GM11168 (cell line): ENCODE measurements around the gene PAFAH1B1.

Experiments used
- in situ Hi-C: fragments of 300-500 bp; cut with MboI; formaldehyde crosslinking; loops from one replicate; pipeline ENCODE4 v1.12.0; 2022; ENCODE audit warnings: low sequenced_read_pairs; ENCODE audit not compliant: unreplicated experiment

Gene PAFAH1B1

DNA sequence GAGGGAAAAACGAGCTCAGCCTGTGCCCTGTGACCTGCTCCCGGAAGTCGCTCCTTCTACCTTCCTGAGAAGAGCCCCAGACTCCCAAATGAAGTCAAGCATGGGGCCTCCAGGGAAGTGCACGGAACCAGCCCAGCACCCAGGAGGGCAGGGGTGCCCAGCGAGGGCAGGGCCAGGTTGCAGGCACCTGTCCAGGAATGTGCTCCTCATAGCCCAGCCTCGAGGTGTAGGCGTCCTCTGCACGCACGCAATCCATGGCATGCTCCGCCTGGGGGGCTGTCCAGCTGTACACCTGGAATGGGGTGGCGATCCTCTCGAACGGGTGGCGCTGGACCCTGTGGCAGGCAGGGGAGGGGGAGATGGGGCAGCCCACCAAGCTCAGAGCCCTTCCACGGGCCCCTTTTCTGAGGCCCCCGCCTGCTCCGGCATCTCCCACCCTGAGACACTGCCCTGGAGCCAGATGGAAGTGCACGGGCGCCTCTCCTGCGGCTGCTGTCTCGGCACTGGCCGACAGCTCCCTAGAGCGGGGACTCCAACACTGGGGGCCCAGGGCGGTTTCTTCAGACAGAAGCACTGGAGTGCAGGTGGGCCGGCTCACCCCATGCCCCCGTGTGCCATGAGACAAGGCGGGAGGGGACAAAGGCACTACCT is 107.2 kb downstream of the PAFAH1B1 start:
- in situ Hi-C loops = no loop called here

DNA sequence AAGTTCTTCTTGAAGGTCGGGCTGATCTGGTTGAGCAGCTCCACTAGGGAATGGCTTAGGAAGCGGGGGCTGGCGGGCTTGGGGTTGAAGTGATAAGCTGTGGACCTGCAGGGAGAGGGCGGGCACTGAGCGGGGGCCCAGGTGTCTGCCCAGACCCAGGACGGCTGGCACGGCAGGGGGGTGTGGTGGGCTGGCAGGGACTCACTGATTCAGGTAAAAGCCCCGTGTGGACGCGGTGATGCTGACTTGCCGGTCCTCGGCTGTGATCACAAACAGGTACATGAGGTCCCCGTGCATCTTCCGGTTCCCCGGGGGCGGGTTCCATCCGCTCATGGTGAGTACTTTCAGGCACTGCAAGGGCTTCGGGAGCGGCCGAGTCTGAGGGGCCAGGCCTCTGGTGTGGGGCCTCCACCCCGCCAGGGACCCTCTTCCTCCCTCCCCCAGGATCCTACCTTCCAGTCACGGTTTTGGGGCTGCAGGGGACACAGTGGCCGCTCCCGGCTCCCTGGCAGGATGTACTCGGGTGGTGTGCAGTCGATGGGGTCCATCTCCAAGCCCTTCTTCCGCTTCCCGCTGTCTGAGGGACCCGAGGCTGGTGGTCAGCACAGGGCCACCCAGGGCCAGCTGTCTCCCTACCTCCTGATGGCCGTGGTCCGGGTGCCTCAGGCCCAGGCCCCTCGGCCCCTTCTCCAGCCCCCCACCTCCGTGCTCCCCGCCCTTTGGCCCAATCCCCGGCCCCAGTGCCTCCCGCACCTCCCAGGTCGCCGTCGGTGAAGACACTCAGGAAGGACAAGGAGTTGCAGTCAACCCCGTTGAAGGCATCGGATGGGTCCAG is 107.9 kb downstream of the PAFAH1B1 start:
- in situ Hi-C loops = no loop called here

DNA sequence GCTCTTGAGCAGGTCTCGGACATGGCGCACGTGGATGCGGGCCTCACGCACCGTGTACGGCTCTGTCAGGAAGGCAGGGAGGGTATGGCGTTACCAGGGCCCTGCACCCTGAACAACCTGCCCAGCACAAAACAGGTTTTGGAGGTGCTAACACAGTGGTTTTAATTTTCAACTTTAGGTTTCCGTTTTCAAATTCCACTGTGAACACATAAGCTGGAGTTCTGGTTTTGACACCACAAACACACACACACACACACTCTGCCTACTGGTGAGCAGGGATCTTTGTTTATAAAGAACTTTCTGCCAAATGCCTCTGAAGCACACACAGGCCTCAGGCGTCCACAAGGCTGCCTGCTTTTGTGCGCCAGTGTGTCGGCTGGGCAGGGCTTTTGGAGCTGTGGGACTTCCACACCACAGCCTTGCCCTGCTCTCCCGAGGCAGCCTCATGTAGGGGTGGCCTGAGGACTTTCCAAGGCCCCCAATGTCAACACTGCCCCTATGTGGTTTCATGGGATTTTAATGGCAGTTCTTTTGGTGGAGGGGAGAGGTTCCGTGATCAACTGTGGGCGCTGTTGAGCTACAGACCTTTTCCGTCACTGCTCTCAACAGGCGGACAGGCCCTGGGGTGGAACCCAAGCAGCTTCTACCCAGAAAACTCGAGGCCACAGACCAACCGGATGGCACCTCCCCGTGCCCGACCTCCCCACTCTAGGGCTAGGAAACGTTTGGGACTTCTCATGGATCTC is 108.7 kb downstream of the PAFAH1B1 start:
- in situ Hi-C loops = no loop called here

DNA sequence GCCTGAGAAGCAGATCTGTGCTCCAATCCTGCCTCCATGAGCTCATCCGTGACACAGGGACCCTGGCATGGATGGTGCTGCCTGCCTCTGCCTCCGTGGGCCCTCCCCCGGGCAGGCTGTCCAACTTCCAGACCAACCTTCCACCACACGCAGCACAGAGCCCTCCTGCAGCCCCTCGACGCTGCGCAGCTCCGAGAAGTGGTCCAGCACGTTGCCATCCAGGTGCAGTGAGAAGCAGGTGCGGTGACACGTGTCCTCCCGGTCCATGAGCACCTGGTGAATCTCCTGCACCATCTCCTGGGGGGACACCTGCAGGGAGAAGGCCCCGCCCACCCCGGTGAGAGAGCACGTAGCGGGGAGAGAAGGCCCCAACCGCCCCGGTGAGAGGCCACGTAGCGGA is 109.7 kb downstream of the PAFAH1B1 start:
- in situ Hi-C loops = no loop called here

DNA sequence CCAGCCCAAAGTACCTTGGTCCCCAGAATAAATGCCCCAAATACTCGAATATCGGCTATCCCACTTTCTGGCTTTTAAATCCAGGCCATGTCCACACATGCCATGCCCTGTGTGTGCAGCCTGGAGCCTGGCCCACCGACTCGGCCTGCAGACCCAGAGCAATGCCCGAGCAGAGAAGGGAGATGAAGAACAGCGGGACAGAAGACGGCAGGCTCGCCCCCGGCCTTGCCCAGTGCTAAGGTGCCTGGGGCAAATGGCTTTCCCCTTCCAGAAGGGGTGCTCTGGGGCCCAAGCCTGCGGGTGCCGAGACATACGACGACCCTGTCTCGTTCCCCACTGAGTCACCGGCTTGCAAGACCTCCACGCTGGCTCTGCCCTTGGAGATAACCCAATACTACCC is 110.2 kb downstream of the PAFAH1B1 start:
- in situ Hi-C loops = no loop called here

DNA sequence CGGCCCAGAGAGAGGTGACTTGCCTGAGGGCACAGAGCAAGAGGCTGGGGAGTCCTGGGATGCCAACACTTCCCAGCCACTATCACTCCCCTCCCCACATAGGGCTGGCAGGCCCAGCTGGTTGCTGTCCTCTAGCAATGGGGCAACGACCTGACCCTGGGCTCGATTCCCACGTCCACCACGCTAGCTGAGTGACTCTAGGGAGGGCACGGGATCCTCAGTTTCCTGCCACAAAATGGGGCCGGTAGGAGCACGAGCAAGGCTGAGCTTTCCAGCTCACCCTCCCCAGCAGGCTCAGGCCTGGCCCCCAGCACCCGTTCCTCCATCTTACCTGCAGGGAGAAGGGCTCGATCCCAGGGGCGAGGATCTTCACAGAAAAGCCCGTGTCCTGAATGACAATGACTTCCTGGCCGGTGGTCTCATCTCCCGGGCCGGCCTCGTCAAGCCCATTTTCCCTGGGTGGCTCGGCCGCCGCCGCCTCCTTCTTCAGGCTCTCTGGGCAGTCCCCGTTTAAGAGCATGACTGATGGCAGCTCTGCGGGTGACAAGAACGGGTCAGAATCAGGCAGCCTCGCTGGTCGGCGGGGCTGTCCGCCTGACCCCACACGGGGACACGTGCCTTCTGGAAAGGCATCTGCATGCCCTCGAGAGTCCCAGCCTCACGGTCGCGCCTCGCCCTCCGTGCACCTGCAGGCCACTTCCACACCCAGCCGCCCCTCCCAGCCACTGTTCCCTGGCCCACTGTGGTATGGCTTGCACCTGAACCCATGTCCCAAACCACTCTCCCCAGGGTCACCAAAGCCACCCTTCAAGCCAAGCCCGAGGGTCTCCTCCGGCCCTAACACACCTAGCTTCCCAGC is 110.8 kb downstream of the PAFAH1B1 start:
- in situ Hi-C loops = no loop called here

DNA sequence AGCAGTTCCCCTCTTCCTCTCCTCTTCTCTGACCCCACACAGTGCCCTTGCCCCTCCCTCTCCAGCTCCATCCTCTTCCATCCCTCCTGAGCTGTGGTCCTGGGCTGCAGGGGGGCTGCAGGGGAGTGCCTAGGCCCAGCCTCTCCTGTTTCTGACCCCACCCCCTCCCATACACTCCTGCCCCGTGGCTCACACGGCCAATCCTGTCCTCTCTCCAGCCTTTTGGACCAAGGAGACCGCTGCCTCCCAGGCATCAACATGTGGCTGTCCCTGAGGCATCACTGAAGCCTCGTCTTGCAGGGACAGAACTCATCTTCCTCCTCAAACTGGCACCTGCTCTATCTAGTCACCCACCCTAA is 111.4 kb downstream of the PAFAH1B1 start:
- in situ Hi-C loops = no loop called here

DNA sequence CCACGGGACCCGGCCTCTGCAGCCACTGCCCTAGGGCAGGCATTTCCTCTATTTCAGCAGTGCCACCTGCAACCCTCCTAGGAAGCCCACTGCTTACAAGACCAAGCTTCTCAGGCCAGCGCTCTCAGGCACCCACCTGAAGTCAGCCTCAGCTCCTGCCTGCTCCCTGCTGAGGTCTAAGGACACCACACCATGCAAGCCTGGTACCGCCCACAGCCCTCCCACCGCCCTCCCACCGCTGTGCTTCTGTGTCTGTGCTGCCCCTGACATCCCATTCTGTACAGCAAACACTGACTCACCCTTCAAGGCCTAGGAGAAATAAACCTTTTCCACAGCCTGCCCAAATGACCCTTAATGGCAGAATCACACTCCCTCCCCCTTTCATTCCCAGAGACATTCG is 111.8 kb downstream of the PAFAH1B1 start:
- in situ Hi-C loops = no loop called here

DNA sequence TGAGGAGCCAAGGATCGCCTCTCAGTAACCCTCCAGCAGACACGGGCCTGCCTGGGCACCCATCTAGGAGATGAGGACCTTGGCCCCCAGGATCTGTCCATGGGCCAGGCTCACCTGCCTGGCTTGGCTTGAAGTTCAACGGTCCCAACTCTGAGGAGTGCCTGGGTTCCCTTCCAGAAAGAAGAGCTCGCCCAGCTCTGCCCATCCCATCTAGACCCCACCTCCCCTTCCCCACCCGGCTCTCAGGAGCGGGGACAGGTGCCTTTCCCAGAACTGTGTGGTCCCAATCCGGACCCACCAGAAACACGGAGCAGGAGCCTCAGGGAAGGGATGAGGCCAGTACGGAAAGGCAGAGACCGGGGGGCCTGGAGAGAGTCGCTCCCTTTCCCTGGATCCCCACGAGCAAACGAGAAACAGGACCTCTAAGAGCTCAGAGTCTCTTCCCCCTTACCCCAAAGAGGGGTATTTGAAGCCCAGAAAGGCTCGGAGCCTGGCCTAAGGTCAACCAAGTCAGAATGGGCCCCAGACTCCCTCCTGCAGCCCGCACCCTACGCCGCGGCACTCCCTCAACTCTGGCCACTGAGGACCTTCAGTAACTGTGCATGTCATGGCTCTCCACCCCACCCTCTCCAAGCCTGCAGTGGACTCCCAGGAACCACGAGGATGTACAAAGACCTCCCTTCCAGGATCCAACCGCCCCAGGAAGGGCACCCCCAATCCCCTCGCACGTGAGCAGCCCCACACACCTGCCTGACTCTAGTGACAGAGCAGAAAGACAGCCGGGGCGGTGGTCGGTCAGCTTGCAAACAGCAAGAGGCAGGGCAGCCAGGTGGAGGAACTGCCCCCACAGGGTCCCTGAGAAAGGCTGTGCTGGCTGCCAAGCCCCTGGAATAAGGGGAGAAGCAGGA is 112.7 kb downstream of the PAFAH1B1 start:
- in situ Hi-C loops = no loop called here

DNA sequence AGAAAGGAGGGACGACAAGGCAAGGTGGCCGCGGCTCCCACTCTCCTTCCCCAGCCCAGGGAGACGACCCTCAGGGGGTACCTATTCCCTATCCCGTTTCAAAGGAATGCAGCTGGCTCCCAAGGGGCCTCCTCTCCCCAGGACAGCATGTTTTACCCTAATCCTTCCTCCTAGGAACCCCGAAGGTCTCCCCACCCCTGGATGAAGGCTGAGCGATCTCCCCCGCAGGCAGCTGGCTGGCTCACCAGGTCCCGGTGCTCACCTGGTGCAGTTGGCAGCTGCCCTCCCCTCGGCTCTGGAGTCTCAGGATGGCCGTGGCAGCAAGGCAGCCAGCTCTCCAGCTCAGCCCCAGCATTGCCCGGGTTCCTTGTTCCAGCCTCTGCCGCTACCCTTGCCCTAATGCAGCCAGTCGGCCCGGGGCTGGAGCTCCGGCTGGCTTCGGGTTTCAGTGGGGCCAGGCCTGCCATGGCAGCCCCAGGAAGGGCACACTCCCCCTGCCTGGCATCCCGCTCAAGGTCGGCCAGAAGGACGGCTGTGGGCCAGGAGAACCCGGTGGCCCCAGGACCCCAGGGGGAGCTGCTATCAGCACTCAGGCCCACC is 113.6 kb downstream of the PAFAH1B1 start:
- in situ Hi-C loops = no loop called here

DNA sequence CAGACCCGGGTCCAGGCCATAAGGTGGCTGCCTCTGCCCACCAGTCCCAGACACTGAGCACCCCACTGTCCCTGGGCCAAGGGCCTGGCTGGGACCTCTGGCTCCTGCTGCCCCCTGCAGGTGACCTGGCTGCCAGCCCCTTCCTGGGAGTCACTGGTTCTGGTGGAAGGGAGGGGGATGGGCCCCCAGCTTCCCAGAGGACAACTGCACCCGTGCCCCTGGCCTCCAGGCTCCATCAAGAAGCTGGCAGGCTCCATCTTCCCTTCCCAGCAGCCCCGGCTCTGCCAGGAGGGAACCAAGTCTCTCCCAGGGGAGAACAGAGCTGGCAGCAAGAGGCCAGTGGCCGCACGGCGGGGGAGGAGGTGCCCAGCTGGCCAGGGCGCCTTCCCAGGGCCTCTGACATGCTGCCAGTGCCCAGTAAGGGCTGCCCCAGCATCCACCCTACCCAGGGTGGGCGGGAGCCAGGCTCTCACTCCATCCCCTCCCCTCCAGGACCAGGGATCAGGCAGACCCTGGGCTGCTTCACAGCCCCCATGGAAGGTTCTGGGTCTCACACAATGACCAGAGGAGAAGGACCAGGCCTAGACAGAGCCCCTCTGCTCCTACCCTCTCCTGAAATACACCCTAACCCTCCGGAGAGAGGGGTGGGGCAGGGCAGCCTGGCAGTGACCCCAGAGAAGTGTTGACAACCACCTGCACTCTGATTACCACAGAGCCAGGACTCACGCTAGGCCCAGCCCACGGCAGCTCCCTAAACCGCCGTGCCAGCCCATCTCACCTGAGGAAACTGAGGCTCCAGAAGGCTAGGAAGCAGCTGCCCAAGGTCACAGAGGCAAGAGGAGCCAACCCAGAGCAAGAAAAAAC is 114.5 kb downstream of the PAFAH1B1 start:
- in situ Hi-C loops = no loop called here

DNA sequence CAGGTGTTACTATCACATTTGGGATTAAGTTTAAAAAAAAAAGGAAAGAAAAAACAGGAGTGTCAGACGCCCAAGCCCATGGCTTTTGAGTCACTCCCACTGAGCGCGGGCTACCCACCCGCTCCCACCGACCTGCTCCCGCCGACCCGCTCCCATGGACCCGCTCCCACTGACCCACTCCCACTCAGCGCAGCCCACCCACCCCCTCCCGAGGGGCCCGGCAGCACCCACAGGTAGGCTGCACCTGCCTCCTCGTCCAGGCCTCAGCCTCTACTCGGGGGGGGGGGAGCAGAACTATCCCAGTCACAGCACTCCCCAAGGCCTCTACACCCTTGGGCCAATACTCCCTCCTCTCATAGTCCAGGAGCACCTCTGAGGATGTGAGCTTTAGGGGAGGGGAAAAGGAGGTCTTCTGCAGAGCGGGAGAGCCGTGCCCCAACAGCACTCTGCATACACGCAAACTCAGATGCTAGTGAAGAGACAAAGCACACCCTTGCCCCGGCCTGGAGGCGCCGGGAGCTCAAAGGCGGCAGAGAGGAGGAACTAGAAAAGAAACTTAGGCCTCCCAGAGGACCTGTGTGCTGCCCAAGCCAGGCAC is 115.2 kb downstream of the PAFAH1B1 start:
- in situ Hi-C loops = no loop called here

DNA sequence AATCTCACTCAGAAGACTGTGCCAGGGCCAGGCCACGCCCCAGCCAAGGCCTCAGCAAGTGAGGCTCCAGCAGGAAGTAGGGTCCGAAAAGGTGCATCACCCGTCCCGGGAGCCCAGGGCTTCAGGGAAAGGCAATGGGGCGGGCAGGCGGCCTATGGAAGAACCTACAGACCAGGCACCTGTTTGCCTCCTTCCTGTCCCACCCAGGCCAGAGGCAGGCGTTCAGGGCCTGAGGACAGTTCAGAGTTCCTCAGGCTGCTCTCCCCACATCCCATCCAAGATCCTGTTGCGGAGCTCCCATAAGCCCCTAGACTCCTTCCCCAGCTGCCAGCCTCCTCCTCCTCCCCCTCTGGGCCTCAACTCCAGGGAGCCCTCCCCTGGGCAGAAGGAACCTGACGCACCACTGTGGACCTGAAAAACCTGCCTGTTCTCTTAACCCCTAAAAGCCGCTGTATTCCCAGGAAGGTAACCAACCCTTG is 115.8 kb downstream of the PAFAH1B1 start:
- in situ Hi-C loops = no loop called here

DNA sequence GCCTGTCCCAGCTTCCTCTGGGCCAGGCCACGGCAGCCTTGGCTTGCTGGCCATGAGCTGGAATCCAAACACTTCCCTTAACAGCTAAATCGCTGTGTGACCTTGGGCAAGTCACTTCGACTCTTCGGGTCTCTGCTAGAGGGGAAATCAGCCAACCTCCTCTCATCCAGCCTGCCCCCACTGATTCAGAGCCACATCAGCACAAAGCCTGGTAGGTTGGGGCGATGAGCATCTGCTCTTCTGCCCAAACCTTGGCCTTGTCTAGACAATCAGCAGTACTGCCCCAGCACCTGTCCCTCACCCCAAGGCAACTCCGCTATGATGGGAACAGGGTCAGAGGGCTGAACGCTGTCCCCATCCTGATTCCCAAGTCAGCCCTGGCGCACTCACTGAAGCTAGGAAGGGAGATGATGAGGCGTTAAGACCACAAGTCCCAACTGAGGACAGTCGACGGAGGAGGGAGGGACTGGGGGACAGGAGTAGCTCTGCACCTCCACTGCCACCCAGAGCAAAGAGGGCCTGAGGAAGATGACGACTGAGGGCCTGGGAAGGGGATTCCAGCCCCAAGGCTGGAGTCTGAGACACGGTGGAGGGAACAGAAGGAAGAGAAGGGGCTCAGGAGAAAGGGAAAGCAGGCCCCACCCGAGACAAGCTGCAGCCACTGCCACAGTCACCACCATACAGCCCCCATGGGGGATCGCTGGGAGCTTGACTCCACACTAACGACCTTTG is 116.8 kb downstream of the PAFAH1B1 start:
- in situ Hi-C loops = no loop called here

DNA sequence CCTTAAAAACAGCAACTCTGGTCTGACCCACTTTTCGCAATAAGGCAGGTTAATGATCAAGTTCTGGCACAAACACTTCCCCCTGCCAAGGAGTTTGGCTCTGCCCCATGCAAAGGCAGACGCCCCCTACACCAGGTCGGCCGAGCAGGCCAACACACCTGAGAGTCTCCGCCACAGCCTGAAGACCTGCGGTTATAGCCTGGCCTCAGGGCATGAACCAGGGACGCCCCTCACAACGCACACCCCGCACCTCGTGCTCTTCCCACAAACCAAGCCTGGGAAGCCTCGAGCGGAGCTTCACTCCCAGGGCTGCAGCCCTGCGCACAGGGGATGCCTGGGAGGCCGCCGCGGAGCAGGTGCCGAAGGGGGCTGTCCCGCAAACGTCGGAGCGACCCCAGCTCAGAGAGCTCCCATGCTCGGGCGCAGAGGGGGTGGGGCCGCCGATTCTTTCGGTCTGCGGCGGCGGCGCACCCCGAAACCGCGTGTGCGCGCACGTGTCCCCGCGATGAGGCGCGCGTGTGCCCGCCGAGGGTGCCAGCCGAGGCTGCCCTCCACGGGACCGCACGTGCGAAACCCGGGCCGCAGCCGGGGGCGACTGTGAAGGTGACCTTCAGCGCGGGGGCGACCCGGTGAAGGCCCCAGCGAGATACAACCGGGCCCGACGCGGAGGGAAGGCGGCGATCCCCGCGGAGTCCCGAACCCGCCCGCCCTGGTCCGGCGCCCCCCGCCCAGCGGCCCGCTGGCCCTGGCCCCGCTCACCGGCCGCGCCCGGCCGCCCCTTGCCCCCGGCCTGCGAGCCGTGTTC is 117.6 kb downstream of the PAFAH1B1 start:
- in situ Hi-C loops = no loop called here
